Peyer's patch (tissue), 4 donors: ENCODE data around the gene LRRC75A. TPM values are rescaled to one million over a fixed set of nuclear protein-coding genes. Genes with fewer than 3 reads are reported as not detected.

Experiments
- DNase-seq, 3 donors: peaks; one replicate each; pipeline ENCODE4 v3.0.0-alpha.2; 2017 to 2019
- H3K27ac ChIP-seq, 4 donors: fragments of 200-600 bp; sonication (generic); one replicate each; pipeline ENCODE4 v1.5.1; 2016 to 2019
- H3K27me3 ChIP-seq, 2 donors: fragments of 200-600 bp; sonication (generic); one replicate each; pipeline ENCODE4 v1.5.1; 2019
- H3K36me3 ChIP-seq, 3 donors: fragments of 200-600 bp; sonication (generic); one replicate each; pipeline ENCODE4 v1.5.1; 2016 to 2019
- H3K4me1 ChIP-seq, 4 donors: fragments of 200-600 bp; sonication (generic); one replicate each; pipeline ENCODE4 v1.5.1; 2016 to 2019
- H3K4me3 ChIP-seq, 4 donors: fragments of 200-600 bp; sonication (generic); 1 replicate in 3 of 4; 2 replicates in 1 of 4; pipeline ENCODE4 v1.5.1; 2016 to 2019; ENCODE audit warnings: mild to moderate bottlenecking in 1 of 4
- H3K9me3 ChIP-seq, 4 donors: fragments of 200-600 bp; sonication (generic); one replicate each; pipeline ENCODE4 v1.5.1; 2016 to 2019; ENCODE audit warnings: mild to moderate bottlenecking in 1 of 4
- POLR2A ChIP-seq, 2 donors: fragments of 450-650 bp; IDR thresholded peaks; one replicate each; pipeline ENCODE4 v1.5.1; 2017; ENCODE audit warnings: antibody characterized with exemption in 2 of 2, mild to moderate bottlenecking in 2 of 2, moderate library complexity in 2 of 2
- total RNA-seq, 4 donors: library from RNA; depleted of rRNA; stranded (reverse); fragments of >200 nt; gene quantifications; one replicate each; pipeline ENCODE4 v1.1.0, GENCODE V29; 2016
- TF ChIP-seq, protein P1 (sequence below), 6 experiments: fragments of 450-650 bp in 4 of 6; fragments of 200-600 bp in 2 of 6; sonication (generic) in 1 of 6; IDR thresholded peaks; one replicate each; pipeline ENCODE4 v1.5.1; 2017 to 2019; ENCODE audit warnings: antibody characterized with exemption in 6 of 6, mild to moderate bottlenecking in 3 of 6, moderate library complexity in 1 of 6

Gene LRRC75A
- total RNA-seq, 4 donors from 2014 or later, result 48.7 to 213 (median 187) TPM

DNA sequence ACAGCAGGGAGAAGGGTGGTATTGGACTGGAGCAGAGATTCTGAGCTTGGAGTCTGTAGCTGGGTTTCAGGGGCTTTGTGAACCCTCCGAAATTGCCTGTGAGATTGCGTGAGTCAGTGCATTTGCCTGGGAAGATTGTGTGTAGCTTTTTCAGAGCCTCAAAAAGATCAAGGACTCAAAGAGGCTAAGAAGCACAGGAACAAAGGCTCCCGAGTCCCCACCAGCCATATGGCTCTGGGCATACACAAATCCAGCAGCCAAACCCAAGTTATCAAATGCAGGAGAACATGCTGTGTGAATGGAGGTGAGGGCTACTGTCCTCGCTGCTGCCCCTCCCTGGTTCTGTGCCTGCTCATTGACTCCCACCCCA, 3.0 kb downstream of the LRRC75A start:
- H3K4me3 ChIP-seq, result peak overlapping the region in 2 of 4 donors; percentile 68 to 89

DNA sequence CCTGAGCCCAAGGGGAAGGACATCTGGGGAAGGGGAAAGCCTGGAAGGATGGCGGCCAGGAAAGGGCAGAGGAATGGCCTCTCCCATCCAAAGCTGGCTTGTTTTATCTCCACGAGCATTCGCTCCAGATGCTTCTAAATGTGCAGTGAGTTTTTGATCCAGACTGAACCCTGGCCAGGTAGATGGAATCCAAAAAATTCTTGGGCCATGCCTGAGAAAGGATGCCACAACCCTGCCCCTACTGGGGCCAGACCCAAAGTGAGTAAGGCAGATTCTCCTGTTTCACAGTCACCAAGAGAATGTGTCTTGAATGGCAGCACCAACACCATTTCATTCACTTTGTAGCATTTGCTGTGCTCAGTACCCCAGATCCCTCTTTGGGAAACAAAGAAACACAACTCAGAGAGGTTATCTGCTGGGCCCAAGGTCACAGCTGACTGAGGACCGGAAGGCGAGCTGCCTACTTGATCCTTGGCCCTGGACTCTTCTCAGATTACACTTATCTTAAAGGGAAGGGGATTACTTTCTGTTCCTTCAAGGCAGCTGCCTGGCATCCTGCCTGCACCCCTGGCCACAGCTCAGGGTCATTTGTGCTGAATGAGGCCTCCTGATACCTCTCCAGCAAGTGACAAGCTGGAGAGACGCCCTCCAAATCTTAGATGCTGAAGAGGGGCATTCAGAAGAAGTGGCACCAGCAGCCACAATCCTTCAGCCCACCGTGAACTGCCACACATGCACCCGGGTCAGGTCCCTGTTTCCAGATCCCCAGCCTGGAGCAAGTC, 3.6 kb downstream of the LRRC75A start:
- Histone ChIP-seq H3K27ac (peak overlapping the region in 3 of 4 donors; percentile 85 to 93 (median 88)), H3K36me3 (no peaks in the 10 kb centered on the region), H3K4me1 (peaks cover 0 to 67% (median 7%) of the 10 kb centered on the region in 4 donors), H3K27me3 (no peaks in the 10 kb centered on the region), H3K9me3 (no peaks in the 10 kb centered on the region), H3K4me3 (peak overlapping the region in 2 of 4 donors; percentile 68 to 89)
- TF ChIP-seq, protein P1, sequence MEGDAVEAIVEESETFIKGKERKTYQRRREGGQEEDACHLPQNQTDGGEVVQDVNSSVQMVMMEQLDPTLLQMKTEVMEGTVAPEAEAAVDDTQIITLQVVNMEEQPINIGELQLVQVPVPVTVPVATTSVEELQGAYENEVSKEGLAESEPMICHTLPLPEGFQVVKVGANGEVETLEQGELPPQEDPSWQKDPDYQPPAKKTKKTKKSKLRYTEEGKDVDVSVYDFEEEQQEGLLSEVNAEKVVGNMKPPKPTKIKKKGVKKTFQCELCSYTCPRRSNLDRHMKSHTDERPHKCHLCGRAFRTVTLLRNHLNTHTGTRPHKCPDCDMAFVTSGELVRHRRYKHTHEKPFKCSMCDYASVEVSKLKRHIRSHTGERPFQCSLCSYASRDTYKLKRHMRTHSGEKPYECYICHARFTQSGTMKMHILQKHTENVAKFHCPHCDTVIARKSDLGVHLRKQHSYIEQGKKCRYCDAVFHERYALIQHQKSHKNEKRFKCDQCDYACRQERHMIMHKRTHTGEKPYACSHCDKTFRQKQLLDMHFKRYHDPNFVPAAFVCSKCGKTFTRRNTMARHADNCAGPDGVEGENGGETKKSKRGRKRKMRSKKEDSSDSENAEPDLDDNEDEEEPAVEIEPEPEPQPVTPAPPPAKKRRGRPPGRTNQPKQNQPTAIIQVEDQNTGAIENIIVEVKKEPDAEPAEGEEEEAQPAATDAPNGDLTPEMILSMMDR (IDR thresholded peaks at IDR 0.05), result no peak
- peak; percentile 79 to 92 for TF ChIP-seq POLR2A (IDR thresholded peaks at IDR 0.05)
- DNase-seq, result peak in 2 of 3 donors; percentile 83 to 86

More for the DNA sequence above, 3.0 kb downstream of the LRRC75A start:
- no peaks in the 10 kb centered on the region for H3K27me3 ChIP-seq
- DNase-seq, result no peak
- H3K4me1 ChIP-seq, result peaks cover 0 to 62% (median 7%) of the 10 kb centered on the region in 4 donors
- H3K27ac ChIP-seq, result peak overlapping the region in 3 of 4 donors; percentile 85 to 93 (median 88)
- H3K9me3 ChIP-seq, result no peaks in the 10 kb centered on the region
- TF ChIP-seq, protein P1 (IDR thresholded peaks at IDR 0.05), result no peak
- TF ChIP-seq POLR2A (IDR thresholded peaks at IDR 0.05), result no peak
- H3K36me3 ChIP-seq, result no peaks in the 10 kb centered on the region

DNA sequence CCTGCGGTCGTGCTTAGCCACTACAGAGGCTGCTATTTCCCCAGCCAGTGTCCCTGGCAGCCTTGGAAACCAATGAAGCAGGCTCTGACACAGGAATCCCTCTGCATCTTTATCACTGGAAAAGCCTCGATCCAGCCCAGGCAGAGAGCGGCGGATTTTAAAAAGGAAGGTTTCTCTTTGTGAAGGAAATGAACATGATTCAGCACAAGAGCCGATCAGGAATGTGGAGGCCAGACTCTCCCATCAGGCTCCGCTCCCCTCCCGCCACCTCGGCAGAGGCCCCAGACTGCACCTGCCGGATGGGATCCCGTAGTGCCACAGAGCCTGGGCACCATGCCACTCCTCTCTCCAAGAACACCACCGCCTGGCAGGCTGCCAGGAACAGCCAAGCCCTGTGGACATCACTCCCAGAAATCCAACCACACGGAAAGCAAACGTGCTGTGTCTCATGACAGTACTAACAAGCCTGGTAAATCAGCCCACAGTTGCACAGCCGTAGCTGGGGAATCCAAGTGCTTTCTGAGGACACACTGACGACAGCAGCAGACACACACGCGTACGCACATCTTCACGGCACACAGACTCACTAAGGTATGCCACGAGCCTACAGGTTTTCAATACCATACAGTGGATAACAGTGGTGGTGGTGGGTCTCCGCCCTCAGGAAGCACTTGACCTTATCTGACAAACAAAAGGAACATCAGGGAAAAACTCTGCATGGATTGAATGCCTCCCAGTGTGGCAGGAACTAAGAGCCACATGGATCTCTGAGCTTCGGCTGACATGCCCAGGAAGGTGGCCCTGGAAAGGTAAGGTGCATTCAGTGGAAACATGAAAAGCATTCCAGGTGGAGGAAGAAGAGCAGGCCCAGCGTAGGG, 5.4 kb downstream of the LRRC75A start:
- Histone ChIP-seq H3K4me1 (peaks cover 0 to 74% (median 7%) of the 10 kb centered on the region in 4 donors), H3K27ac (peak overlapping the region; percentile 25 to 93 (median 86)), H3K27me3 (no peaks in the 10 kb centered on the region), H3K9me3 (no peaks in the 10 kb centered on the region), H3K4me3 (peak overlapping the region in 2 of 4 donors; percentile 39 to 41), H3K36me3 (no peaks in the 10 kb centered on the region)
- DNase-seq, result peak in 2 of 3 donors; percentile 94 to 99
- peak; percentile 79 to 95 for TF ChIP-seq POLR2A (IDR thresholded peaks at IDR 0.05)
- TF ChIP-seq, protein P1 (IDR thresholded peaks at IDR 0.05), result peak in 1 of 6 experiments; percentile 21

DNA sequence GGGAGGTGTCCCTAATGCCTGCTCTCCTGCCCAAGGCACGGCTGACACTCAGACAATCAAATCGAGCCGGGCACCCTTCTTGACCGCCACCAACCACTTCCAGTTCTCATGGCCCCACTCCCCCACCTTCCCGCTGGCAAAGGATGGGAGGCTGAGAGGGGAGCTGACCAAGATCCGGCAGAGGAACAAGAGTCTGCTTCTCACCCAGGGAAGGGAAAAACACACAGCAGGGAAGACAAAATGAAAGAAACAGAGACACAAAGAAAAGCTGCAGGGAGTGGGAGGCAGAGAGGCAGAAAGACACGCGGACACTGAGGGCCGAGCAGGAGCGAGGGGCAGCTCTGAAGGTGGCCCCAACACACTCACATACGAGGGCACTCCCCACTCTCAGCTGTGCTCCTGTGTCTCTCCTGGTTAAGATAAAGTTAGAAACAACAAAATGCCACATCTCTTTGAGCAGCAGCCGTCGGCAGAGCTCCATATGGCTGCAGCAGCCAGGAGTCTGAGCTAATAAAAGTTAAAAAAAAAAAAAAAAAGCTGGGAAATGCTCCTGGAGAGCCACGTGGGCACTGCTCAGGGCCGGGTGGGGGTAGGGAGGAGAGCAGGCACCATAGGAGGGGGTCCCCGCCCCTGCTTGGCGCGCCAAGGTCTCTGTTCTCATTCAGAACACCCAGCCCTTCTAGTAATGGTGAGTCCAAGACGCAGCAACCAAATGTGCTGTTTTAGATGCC, 7.4 kb downstream of the LRRC75A start:
- Histone ChIP-seq H3K4me3 (peak overlapping the region in 1 of 4 donors; percentile 14), H3K27me3 (no peaks in the 10 kb centered on the region), H3K36me3 (no peaks in the 10 kb centered on the region), H3K27ac (peak overlapping the region in 3 of 4 donors; percentile 85 to 93 (median 88)), H3K4me1 (peaks cover 0 to 65% (median 7%) of the 10 kb centered on the region in 4 donors), H3K9me3 (no peaks in the 10 kb centered on the region)
- no peak for DNase-seq
- no peak for TF ChIP-seq POLR2A (IDR thresholded peaks at IDR 0.05)
- TF ChIP-seq, protein P1 (IDR thresholded peaks at IDR 0.05), result no peak
